Suppressor macrophage treated with lipopolysaccharide for 1 hour (primary cell): ENCODE data around the gene FEM1C.

Experiments used
- DNase-seq, 3 donors: peaks; one replicate each; pipeline ENCODE4 v3.0.0-alpha.2; 2020 to 2022

Gene FEM1C

DNA sequence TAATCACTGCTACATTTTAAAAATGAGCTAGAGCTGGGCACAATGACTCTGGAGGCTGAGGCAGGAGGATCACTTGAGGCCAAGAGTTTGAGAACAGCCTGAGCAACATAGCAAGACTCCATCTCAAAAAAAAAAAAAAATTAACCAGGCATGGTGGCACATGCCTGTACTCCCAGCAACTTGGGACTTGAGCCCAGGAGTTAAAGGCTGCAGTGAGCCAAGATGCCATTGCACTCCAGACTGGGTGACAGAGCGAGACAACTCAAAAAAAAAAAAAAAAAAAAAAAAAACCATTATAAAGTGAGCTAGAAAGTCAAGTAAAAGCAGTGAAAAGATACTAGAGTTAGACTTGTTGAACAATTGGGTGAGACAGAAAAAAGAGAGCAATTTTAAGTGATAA lies 28.2 kb downstream of the FEM1C start:
- DNase-seq, result no peak

DNA sequence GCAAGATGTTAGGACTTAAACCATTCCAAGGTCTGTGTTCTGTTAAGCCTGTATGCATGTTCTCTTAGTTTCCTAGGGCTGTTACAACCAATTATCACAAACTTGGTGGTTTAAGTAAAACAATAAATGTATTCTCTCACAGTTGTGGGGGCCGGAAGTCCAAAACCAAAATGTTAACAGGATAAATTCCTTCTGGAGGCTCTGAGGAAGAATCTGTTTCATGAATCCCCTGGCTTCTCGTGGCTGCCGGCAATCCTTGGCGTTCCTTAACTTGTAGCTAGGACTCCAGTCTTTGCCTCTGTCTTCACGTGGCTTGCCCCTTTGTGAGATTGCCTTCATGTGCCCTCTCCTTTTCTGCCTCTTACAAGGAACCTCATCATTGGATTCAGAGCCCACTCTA lies 30.4 kb downstream of the FEM1C start:
- DNase-seq, result no peak

DNA sequence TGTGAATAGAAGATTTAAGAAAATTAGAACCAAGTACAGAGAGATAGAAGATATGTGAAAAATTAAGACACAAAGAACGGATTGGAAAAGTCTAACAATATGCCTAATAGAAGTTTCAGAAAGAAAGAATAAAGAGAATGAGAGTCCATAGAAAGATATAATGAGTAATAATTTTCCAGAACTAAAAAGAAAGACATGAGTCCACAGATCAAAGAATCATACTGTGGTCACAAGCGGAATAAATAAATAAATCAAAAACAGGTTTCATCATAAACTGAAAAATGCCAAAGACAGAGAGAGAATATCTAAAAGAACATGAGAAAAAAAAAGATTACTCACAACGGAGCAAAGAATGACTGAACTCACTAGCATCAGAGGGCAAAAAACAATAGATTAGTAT lies 32.9 kb downstream of the FEM1C start:
- DNase-seq, result no peak

DNA sequence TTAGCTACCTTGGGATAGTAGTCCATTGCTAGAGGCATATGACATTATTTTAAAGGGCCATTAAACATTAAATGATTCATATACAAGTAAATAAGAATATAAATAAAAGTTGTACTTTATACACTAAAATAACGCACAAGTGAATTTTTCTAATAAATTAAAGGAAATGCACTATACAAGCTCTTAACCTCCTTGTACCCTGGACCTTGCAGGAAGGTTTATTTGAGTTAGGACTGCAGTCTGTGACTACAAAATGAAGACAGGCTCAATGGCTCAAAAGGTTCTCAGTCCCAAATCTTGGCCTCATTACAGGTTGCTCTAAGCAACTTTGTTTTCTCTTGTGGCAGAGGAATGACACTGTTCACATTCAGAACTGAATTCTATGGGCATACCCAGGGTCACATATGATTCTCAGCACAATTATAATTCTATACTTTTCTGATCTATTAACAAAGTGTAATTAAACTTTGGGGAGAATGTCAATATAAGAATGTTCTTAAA lies 34.4 kb downstream of the FEM1C start:
- DNase-seq, result no peak

DNA sequence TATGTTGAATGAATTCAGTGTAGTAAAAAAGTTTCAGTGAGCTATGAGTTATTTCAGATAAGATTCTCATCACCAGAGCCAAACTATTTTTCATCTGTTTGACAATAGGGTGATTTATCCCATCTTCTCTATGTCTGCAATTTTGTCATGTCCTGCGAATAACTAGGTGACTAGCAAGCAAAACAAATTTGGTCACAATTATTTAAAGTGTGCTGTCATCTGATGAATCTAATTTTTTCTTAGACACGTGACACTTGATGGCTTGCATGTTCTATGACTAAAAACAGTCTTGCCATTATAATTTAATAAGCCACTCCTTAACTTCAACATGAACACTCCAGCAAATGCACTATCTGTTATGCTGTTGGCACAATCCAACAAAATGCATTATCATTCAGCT lies 35.0 kb downstream of the FEM1C start:
- DNase-seq, result no peak

DNA sequence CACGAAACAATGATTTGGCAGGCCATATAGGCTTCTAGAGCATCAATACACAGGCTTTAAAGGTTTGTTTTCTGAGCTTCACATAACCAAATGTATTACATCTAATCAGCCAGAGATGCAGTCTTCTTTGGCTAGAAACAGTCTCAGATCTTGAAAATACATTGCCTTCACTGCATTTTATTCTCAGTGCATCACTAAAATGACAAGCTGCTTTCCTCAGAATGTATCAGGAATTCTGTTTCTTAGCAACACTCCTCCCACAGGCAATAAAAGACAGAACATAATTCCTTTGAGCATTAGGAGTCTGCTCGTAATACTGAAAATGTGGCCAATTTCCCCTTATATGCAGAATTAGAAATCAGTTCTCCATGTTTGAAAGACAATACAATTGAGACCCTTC lies 36.9 kb downstream of the FEM1C start:
- no peak for DNase-seq

DNA sequence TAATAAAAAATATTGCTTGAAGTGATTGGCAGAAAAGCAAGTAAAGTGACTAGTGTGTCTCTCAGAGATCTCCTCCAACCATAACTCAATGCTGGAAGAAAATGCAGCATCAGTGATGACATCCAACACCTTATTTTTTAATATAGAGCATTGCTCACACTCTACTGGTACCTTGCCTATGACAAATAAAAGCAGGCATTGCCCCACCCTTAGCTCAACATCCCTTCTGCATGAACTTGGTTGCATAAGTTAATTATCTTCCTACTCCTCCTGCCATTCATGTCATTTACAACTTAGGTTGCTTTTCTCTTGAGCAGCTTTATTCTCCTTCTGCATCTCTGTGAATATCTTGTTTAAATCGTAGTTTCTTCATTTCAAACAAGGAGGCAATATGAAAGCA lies 41.2 kb downstream of the FEM1C start:
- DNase-seq, result no peak

DNA sequence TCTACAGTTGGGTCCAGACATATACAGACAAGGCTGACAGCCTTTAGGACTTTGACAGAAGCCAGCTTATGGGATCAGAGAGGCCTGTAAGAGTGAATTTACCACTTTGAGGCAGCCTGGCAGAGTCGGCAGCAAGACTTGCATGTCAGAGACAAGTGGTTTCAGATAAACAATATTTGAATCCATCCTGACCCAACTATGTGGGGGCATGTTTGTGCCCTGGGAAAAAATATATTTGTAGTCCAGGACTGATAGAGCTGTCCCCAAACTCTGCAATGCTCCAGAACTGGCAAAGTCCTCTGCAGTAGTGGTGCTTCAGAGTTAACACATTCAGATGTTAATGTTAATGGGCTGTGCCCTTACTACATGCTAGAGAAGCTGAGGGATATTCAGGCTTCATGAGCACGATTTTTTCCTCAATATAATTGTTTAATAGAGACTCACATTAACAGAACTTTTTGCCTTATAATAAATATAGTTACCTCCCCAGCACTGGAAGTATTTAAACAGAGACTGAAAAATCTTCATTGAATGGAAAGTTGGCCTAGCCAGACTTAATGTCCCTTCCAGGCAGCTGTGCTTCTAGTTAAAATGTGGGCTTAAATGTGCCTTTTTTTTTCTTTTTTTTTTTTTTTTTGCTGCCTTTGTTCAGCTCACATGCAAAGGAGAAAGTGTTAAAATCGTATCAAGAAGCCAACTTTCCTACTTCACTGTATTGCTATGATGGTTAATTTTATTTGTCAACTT lies 42.9 kb downstream of the FEM1C start:
- DNase-seq, result no peak

DNA sequence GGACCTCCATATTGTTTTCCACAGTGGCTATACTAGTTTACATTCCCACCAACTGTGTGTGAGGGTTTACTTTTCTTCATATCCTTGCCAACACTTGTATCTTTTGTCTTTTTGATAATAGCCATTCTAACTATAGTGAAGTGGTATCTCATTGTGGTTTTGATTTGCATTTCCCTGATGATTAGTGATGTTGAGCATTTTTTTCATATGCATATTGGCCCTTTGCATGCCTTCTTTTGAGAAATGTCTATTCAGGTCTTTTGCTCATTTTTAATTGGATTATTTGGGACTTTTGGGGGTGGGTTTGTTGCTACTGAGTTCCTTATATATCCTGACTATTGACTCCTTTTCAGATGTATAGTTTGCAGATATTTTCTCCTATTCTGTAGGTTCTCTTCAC lies 44.4 kb downstream of the FEM1C start:
- DNase-seq, result no peak

DNA sequence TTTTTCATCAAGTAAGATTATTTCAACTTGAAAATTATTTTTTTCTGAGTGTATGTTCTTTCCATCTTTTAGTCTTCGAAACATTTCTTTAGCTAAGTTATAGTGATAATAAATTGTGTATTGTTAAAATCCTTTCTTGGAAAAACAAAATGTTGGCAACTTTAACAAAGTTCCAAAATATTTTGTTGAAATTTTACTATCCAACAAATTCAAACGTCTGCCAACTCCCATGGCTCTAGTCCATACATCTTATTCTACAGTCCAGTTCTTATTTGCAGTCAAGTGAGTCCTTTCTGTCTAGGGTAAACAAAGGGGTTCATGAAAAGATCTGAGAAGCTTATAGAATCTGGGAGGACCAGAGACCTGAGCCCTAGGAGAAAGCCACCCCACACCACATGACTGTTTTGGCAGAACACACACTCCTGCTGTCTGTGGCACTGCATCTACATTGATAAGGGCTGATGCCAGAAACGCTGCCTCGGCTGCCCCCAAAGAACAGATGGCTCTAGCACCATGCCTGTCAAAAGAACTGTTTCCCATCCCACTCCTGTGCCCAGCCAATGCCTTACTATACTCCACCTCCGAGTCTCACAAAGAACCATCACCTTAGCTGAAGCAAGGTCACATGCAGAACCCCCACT lies 47.5 kb downstream of the FEM1C start:
- DNase-seq, result no peak

DNA sequence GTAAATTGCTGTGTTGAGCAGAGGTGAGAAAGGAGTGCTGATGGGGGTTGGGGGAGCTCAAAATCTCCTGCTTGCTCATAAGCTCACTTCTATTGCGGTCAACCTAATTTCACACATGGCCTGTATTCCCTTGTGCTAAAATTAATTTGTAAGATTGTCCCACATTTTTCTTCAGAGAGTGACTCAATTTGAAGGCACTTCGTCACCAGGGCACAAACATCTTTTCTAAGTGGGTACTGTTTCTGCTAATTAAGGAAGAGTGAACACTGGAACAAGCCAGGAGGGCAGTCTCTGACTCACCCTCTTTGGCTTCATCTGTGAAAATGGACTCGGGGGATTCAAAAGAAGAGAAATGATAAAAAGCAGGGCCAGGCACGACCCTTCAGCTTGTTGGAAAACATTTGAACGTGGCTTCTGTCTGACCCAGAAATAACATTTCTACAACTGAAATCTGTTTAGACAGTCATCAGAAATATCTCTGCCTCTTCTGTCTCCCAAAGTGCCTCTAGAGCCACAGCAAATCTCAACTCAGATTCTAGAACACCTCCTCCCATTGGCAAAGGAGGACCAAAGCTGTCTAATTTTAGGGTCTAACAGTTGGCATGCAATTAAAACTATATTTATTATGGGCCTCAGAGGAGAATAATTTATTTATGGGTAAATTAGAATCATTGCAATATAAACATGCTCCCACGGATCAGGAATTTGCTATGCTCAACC lies 49.8 kb downstream of the FEM1C start:
- DNase-seq, result no peak

DNA sequence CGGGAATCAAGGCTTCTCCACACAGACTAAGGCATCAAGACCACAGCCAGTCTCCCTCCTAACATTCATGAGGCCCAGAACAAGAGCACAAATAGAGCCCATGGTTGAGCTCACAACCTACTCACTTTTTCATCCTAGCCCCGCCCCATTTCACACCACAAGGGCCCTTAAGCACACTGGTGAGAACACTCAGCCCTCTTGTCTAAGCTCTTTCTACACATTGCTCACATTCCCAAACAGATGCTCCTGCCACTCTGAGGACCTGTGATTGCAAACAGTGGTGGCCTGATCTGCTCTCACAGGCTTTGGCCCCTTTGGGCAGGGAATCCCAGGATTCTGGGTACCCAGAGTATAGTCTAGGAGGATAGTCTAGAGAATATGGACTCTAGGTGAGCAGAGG lies 54.0 kb downstream of the FEM1C start:
- DNase-seq, result no peak

DNA sequence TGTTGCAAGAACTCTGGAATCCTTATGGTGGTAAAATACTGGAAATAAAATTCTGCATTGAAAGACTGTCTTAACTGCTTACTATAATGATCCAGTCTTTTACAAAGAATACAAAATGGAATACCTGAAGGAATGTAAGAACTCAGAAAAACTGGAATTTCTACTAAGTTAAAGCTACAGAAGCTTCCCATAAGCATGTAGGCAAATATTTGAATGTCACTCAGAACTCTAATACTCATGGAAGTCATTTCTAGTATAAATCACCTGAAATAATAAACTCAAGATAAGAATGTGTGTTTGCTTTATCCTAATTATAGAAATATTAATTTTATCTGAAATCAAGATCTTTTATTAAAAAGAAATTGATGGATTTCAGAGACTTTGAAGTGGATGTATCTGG lies 54.8 kb downstream of the FEM1C start:
- no peak for DNase-seq

DNA sequence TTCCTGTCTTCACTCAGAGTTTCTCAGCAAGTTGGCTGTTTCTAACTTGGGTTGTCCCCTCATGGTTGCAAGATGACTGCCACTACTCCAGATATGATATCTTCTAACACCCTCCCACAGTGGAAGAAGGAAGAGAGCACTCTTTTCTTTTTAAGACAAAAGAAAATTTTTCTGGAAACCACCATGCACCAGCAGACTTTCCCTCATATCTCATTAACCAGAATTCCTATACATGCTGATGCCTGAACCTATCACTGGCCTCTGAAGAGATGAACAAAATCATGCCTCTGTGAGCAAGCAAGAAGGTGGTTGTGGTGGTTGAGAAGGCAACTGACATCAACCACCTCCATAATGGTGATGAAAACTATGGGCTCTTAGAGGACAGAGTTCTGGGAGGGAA lies 56.8 kb downstream of the FEM1C start:
- DNase-seq, result peak; percentile 70 to 84 (median 71)

DNA sequence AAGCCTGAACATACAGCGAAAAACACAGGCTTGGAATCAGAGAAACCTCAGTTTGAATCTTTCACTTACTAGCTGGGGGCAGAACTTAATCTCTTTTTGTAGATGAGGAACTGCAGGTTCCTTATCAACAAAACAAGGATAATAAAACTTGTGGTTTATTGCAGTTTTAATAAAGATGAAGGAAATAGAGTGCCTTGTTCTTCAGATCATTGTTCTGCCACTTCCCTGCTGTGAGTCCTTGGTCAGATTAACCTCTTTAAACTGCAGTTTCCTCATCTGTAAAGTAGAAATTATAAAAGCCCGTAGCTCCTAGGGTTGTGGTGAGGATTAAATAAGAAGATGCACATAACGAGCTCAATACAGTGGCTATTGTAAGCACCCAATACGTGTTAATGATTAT lies 57.4 kb downstream of the FEM1C start:
- no peak for DNase-seq

DNA sequence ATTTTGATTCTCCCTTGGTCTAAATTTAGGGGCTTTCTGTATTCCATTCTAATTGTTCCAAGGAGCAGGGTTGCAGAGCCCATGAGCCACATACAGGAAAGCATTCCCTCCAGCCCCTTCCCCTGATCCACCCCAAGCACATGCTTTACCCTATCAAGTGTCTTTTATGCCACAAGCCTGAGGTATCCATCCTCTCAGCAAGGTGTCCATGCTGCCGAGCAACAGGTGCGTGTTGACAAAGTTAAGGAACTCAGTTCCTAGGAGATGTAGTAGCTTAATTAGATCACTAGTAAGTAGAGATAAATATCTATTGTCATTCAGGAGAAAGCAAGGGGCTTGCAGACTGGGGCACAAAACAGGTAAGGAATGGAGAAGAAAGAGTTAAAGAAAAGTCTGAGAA lies 57.8 kb downstream of the FEM1C start:
- DNase-seq, result no peak

DNA sequence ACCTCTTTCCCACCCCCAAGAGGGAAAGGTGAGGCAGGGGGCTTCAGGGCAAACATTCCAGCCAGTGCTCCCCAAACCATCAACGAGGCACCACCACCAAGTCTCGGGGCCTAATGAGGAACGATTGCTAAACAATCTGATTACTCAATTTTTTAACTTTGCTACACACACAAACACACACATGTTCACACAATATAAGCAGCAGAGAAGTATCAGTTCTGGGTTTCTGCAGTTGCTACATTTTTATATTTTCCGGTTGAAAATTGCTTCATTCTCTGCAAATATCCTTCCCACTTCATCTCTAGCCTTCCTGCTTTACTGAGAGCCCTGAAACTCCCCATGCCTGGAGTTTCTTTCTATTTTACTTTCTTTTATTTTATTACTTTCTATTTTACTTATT lies 60.2 kb downstream of the FEM1C start:
- DNase-seq, result peak; percentile 63 to 90 (median 84)

DNA sequence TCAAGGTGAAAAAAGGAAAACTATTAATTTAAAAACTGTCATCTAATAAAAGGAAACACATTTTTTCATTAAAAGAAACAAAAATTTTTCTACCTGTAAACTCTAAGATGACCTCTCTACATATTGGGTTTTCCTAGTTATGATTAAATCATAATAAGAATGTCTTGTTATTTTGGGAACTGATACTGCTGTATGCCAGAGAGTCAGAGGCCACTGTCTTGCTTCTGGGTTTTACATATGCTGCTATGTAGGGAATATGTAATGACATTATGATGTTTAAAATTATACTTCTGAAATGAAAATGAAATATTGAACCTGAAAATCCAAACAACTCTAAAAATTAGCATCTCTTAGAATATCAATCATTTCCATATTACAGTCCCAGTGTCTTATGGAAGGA lies 63.7 kb downstream of the FEM1C start:
- DNase-seq, result peak in 2 of 3 donors; percentile 35 to 49

DNA sequence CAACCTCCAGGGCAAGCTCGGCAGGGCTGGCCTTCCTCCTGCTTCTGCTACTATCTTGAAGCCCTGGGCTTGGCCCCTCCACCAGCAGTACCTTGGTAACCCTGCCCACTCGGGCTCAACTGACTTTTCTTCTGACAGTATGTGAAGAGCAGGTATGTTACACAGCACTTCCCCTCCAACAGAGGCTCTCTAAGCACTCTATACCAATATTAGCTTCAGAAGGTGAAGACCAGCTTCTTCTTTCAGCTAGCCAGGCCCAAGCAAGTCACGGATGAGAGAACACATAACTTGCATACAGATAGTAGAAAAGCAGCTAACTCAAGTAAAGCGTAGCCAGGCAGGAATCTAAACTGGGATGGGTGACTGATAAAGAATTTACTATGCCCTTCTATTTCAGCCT lies 64.3 kb downstream of the FEM1C start:
- DNase-seq, result no peak

DNA sequence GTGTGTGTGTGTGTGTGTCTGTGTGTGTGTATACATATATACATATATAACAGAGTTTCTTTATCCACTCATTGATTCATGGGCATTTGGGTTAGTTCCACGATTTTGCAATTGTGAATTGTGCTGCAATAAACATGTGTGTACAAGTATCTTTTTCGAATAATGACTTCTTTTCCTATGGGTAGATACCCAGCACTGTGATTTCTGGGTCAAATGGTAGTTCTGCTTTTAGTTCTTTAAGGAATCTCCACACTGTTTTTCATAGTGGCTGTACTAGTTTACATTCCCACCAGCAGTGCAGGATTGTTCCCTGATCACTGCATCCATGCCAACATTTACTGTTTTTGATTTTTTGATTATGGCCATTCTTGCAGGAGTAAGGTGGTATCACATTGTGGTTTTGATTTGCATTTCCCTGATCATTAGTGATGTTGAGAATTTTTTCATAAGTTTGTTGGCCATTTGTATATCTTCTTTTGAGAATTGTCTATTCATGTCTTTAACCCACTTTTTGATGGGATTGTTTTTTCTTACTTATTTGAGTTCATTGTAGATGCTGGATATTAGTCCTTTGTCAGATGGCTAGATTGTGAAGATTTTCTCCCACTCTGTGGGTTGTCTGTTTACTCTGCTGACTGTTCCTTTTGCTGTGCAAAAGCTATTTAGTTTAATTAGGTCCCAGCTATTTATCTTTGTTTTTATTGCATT lies 65.3 kb downstream of the FEM1C start:
- DNase-seq, result peak in 2 of 3 donors; percentile 59 to 70

DNA sequence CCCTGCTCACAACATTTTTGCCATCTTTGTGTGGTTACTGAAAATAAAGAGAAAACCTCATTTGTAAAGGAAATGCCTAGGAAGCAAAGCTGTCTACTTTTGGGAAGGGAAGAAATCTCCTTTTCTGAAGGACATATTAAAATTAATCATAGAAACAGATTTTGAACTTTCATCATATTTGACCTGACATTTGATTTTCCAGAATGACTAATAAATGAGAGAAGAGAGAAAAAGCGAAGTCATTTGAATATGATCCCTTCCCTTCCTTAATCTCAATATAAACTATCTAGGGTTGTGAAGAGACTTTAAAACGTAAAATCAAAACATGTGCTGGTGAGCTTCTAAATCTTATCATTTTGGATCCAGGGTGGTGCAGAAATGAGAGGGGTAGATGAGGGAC lies 66.3 kb downstream of the FEM1C start:
- peak in 2 of 3 donors; percentile 68 to 76 for DNase-seq

DNA sequence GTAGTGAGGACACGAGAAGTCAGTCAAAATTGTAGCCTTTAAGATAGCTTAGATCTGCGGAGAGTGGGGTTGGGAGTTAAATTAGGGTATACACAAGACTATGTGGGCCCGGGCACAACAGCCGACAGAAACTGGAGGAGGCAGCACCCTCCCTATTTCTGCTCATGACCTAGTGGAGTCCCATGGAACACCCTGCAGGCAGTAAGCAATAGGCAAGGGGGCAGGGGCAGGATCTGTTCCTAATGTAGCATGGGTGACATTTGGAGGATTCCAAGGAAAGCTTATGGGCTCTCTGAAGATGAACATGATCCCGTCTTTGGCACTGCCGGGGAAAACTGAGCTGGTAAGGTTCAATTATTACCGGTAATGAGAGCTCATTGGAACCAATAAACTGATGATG lies 67.0 kb downstream of the FEM1C start:
- DNase-seq, result no peak

DNA sequence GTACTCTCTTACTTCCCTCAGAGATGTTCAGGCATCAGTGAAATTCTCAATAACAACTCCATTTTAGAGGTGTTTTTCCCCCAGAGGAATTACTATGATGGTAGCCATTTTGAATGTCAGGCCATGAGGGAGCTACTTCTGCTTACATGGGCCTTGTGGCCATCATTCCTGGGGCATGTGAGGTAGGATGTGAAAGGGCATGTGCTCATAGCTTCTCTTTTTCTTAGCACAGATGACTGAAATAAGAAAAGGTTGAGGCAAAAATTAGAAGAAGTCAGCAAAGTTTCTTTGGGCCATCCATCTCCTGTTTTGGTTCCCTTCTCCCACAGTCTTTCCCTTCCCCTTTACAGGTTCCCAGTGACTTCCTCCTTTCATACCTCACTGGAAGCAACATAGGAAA lies 68.8 kb downstream of the FEM1C start:
- DNase-seq, result peak in 2 of 3 donors; percentile 61 to 73
